GM12865 (cell line): Measurements from ENCODE around the gene ZBTB20.

Experiments used
- DNase-seq: peaks from one replicate; pipeline ENCODE4 v3.0.0; 2010; ENCODE audit warnings: low read depth
- H3K4me3 ChIP-seq: 2 replicates; pipeline ENCODE4 v1.5.1; 2011; ENCODE audit warnings: mild to moderate bottlenecking, low read depth, low read length, control low read depth
- CTCF ChIP-seq: IDR thresholded peaks from 2 replicates; pipeline ENCODE4 v1.5.1; 2011; ENCODE audit warnings: low read length, control low read depth, low read depth, inconsistent platforms; ENCODE audit not compliant: insufficient read depth; ENCODE audit errors: missing control alignments

Gene ZBTB20

GRCh38 chr3:114651555-114651954, 495.5 kb downstream of the ZBTB20 start:
- no peak for TF ChIP-seq CTCF
- DNase-seq, result no peak
- no peak overlapping the region for H3K4me3 ChIP-seq

- DNase-seq, result no peak
- no peak overlapping the region for H3K4me3 ChIP-seq
- TF ChIP-seq CTCF, result no peak
These were observed 496.3 kb downstream of the ZBTB20 start for GRCh38 chr3:114650808-114651207.

GRCh38 chr3:114649331-114649730, 497.8 kb downstream of the ZBTB20 start:
- H3K4me3 ChIP-seq, result no peak overlapping the region
- DNase-seq, result no peak
- TF ChIP-seq CTCF, result no peak

- DNase-seq, result no peak
- no peak for TF ChIP-seq CTCF
- H3K4me3 ChIP-seq, result no peak overlapping the region
These were observed 500.6 kb downstream of the ZBTB20 start for GRCh38 chr3:114646526-114646925.

GRCh38 chr3:114645392-114645791, 501.7 kb downstream of the ZBTB20 start:
- DNase-seq, result no peak
- TF ChIP-seq CTCF, result no peak
- H3K4me3 ChIP-seq, result no peak overlapping the region

- TF ChIP-seq CTCF, result no peak
- no peak overlapping the region for H3K4me3 ChIP-seq
- no peak for DNase-seq
These were observed 502.7 kb downstream of the ZBTB20 start for GRCh38 chr3:114644367-114644766.

- TF ChIP-seq CTCF, result no peak
- no peak for DNase-seq
- H3K4me3 ChIP-seq, result no peak overlapping the region
These were observed 503.9 kb downstream of the ZBTB20 start for GRCh38 chr3:114642951-114643741.
